Measurements from ENCODE around the gene RIMBP3C.
"Not testable (repeated sequence)": the region's sequence is repeated elsewhere in the genome, so short reads cannot be mapped to it uniquely, and the experiment has no call there.

Gene RIMBP3C

DNA sequence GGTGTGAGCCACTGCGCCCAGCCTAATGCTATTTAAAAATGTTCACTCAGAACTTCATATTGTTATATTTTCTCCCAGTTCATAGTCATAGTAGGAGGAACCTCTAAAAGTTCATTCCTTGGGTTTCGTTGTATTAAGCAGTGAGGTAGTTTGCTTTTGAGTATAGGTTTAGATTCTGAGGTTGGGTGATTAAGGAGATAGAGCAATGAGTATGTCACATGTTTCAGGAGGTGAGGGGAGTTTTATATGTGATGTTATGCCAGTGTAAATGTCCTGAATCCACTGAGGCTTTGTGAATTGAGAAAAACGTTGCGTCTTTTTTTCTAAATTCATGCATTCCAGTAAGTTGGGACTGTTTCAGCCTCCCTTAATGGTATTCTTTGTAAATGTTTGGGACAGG is 20.4 kb upstream of the RIMBP3C start:
- peaks cover 6% of the 10 kb centered on the region for H3K27me3 ChIP-seq (ENCODE audit: insufficient read depth, low read length, poor library complexity, severe bottlenecking)
- H3K79me2 ChIP-seq (ENCODE audit: insufficient read depth, low read length): peaks cover 94% of the 10 kb centered on the region
- H3F3A ChIP-seq (ENCODE audit: low read depth): no peaks in the 10 kb centered on the region
- H4K20me1 ChIP-seq (ENCODE audit: insufficient read depth, low read length, poor library complexity, severe bottlenecking): peaks cover 83% of the 10 kb centered on the region
- H3K9ac ChIP-seq (ENCODE audit: low read depth, low read length, poor library complexity, severe bottlenecking): peak overlapping the region; percentile 93
- TF ChIP-seq, protein P1, sequence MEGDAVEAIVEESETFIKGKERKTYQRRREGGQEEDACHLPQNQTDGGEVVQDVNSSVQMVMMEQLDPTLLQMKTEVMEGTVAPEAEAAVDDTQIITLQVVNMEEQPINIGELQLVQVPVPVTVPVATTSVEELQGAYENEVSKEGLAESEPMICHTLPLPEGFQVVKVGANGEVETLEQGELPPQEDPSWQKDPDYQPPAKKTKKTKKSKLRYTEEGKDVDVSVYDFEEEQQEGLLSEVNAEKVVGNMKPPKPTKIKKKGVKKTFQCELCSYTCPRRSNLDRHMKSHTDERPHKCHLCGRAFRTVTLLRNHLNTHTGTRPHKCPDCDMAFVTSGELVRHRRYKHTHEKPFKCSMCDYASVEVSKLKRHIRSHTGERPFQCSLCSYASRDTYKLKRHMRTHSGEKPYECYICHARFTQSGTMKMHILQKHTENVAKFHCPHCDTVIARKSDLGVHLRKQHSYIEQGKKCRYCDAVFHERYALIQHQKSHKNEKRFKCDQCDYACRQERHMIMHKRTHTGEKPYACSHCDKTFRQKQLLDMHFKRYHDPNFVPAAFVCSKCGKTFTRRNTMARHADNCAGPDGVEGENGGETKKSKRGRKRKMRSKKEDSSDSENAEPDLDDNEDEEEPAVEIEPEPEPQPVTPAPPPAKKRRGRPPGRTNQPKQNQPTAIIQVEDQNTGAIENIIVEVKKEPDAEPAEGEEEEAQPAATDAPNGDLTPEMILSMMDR (conservative IDR thresholded peaks at IDR 0.05; ENCODE audit: low read length): no peak
- TF ChIP-seq EZH2phosphoT487 (IDR thresholded peaks at IDR 0.05; ENCODE audit: borderline replicate concordance): no peak
- H3K9me2 ChIP-seq (replicated peaks; ENCODE audit: low read depth, low read length): no peaks in the 10 kb centered on the region
- H3K4me1 ChIP-seq (ENCODE audit: insufficient read depth, low read length, poor library complexity, severe bottlenecking): peaks cover 51% of the 10 kb centered on the region
- peak overlapping the region; percentile 94 for H3K4me2 ChIP-seq (ENCODE audit: low read depth, low read length, poor library complexity, severe bottlenecking)
- H3K9me3 ChIP-seq (ENCODE audit: insufficient read depth, low read depth, low read length): no peaks in the 10 kb centered on the region
- H2AFZ ChIP-seq (ENCODE audit: low read length): no peak overlapping the region
- no peaks in the 10 kb centered on the region for H3K36me3 ChIP-seq (ENCODE audit: insufficient read depth, low read length)
- peak overlapping the region; percentile 97 for H3K4me3 ChIP-seq (ENCODE audit: low read length, poor library complexity, severe bottlenecking)

DNA sequence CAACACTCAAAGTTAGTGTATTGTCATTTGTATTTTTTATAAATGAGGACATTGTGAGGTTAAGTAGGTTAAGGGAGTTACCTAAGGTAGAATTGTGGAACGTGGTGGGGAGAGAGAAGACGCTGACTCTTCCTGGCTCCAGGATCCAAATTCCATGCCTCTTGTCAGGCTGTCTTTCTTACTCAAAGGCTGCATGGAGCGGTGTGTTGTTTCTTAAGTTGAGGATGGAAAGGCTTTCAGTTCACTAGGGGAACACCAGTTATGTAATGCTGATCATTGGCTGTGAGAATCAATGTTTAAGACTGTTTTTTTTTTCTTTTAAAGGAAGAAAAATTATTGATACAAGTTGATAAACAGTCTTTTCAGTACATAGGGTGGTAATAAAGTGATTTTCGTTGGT is 19.1 kb upstream of the RIMBP3C start:
- peaks cover 51% of the 10 kb centered on the region for H3K4me1 ChIP-seq (ENCODE audit: insufficient read depth, low read length, poor library complexity, severe bottlenecking)
- H4K20me1 ChIP-seq (ENCODE audit: insufficient read depth, low read length, poor library complexity, severe bottlenecking): peaks cover 74% of the 10 kb centered on the region
- no peaks in the 10 kb centered on the region for H3K36me3 ChIP-seq (ENCODE audit: insufficient read depth, low read length)
- no peaks in the 10 kb centered on the region for H3K9me2 ChIP-seq (replicated peaks; ENCODE audit: low read depth, low read length)
- H2AFZ ChIP-seq (ENCODE audit: low read length): no peak overlapping the region
- H3K79me2 ChIP-seq (ENCODE audit: insufficient read depth, low read length): peaks cover 81% of the 10 kb centered on the region
- no peaks in the 10 kb centered on the region for H3F3A ChIP-seq (ENCODE audit: low read depth)
- TF ChIP-seq, protein P1 (conservative IDR thresholded peaks at IDR 0.05; ENCODE audit: low read length): no peak
- peak overlapping the region; percentile 93 for H3K9ac ChIP-seq (ENCODE audit: low read depth, low read length, poor library complexity, severe bottlenecking)
- H3K9me3 ChIP-seq (ENCODE audit: insufficient read depth, low read depth, low read length): no peaks in the 10 kb centered on the region
- H3K27me3 ChIP-seq (ENCODE audit: insufficient read depth, low read length, poor library complexity, severe bottlenecking): peaks cover 6% of the 10 kb centered on the region
- peak overlapping the region; percentile 94 for H3K4me2 ChIP-seq (ENCODE audit: low read depth, low read length, poor library complexity, severe bottlenecking)
- peak overlapping the region; percentile 97 for H3K4me3 ChIP-seq (ENCODE audit: low read length, poor library complexity, severe bottlenecking)

DNA sequence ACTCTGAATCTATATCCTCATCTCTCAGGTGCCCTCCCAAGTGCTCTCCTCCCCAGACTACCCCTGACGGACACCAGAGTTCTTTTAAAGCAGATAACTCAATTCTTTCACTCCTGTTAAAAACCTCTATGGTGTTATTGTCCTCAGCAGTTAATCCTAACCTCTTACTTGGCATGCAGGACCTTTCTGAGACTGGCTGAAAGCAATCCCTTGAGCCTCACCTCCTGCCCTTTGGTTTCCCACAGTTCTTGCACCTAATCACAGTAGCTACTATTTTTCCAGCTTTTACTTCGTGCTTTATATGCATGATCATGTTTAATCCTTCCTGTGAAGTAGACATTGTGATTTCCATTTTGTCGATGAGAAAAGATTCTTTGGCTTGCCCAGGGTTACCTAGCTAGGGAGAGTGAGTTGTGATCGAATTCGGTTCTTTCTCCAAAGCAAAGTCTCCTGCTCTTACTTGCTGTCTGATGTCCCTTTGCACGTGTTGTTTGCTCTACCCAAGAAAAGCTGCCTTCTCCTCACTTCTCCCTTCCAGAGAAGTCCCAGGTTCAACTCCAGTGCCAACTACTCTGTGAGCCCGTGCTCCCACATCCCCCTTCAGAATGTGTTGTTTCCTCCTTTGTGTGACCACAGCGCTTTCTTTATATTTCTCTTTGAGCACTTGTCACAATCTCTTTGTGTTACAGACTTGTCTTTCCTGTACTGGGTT is 18.4 kb upstream of the RIMBP3C start:
- no peaks in the 10 kb centered on the region for H3K36me3 ChIP-seq (ENCODE audit: insufficient read depth, low read length)
- H3K9ac ChIP-seq (ENCODE audit: low read depth, low read length, poor library complexity, severe bottlenecking): peak overlapping the region; percentile 93

DNA sequence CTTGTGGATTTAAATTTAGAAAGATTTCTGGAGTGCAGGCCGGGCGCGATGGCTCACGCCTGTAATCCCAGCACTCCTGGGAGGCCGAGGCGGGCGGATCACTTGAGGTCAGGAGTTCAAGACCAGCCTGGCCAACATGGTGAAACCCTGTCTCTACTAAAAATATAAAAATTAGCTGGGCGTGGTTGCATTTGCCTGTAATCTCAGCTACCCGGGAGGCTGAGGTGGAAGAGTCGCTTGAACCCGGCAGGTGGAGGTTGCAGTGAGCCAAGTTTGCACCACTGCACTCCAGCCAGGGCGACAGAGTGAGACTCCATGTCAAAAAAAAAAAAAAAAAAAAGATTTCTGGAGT is 17.8 kb upstream of the RIMBP3C start:
- H3K9ac ChIP-seq (ENCODE audit: low read depth, low read length, poor library complexity, severe bottlenecking): peak overlapping the region; percentile 93
- H3K4me3 ChIP-seq (ENCODE audit: low read length, poor library complexity, severe bottlenecking): peak overlapping the region; percentile 97
- H3K27me3 ChIP-seq (ENCODE audit: insufficient read depth, low read length, poor library complexity, severe bottlenecking); H3K9me2 ChIP-seq (replicated peaks; ENCODE audit: low read depth, low read length); H3F3A ChIP-seq (ENCODE audit: low read depth); H3K9me3 ChIP-seq (ENCODE audit: insufficient read depth, low read depth, low read length); H2AFZ ChIP-seq (ENCODE audit: low read length); H3K36me3 ChIP-seq (ENCODE audit: insufficient read depth, low read length): not testable (repeated sequence)
- H4K20me1 ChIP-seq (ENCODE audit: insufficient read depth, low read length, poor library complexity, severe bottlenecking): peaks cover 63% of the 10 kb centered on the region
- peaks cover 68% of the 10 kb centered on the region for H3K79me2 ChIP-seq (ENCODE audit: insufficient read depth, low read length)
- H3K4me2 ChIP-seq (ENCODE audit: low read depth, low read length, poor library complexity, severe bottlenecking): peak overlapping the region; percentile 94
- peaks cover 47% of the 10 kb centered on the region for H3K4me1 ChIP-seq (ENCODE audit: insufficient read depth, low read length, poor library complexity, severe bottlenecking)

More for the DNA sequence above, 18.4 kb upstream of the RIMBP3C start:
- Histone ChIP-seq H3K9me2 (replicated peaks; ENCODE audit: low read depth, low read length) (no peaks in the 10 kb centered on the region), H3K4me1 (ENCODE audit: insufficient read depth, low read length, poor library complexity, severe bottlenecking) (peaks cover 51% of the 10 kb centered on the region), H3F3A (ENCODE audit: low read depth) (no peaks in the 10 kb centered on the region), H2AFZ (ENCODE audit: low read length) (no peak overlapping the region), H3K9me3 (ENCODE audit: insufficient read depth, low read depth, low read length) (no peaks in the 10 kb centered on the region), H4K20me1 (ENCODE audit: insufficient read depth, low read length, poor library complexity, severe bottlenecking) (peaks cover 69% of the 10 kb centered on the region), H3K79me2 (ENCODE audit: insufficient read depth, low read length) (peaks cover 74% of the 10 kb centered on the region), H3K4me2 (ENCODE audit: low read depth, low read length, poor library complexity, severe bottlenecking) (peak overlapping the region; percentile 94), H3K4me3 (ENCODE audit: low read length, poor library complexity, severe bottlenecking) (peak overlapping the region; percentile 97), H3K27me3 (ENCODE audit: insufficient read depth, low read length, poor library complexity, severe bottlenecking) (peaks cover 6% of the 10 kb centered on the region)
- TF ChIP-seq, protein P1 (conservative IDR thresholded peaks at IDR 0.05; ENCODE audit: low read length): no peak
- no peak for TF ChIP-seq EZH2phosphoT487 (IDR thresholded peaks at IDR 0.05; ENCODE audit: borderline replicate concordance)

Data from Loucy (cell line).